K562 (cell line): Measurements from ENCODE around the gene SHFL. TPM values are rescaled to one million over a fixed set of nuclear protein-coding genes. Genes with fewer than 3 reads are reported as not detected.

Experiments
- IRF2 ChIP-seq: sonication (generic); formaldehyde crosslinking; IDR thresholded peaks from 2 replicates; pipeline ENCODE4 v1.8.1; 2022; ENCODE audit warnings: mild to moderate bottlenecking, missing genetic modification reagents
- JUN ChIP-seq, 2 experiments: sonication (generic) in 1 of 2; formaldehyde crosslinking in 1 of 2; IDR thresholded peaks; 2 replicates each; pipeline versions ENCODE4 v1.6.1 to v1.8.0; 2012 to 2022; ENCODE audit warnings: borderline replicate concordance in 2 of 2, mild to moderate bottlenecking in 2 of 2, improper control_type of control experiment in 1 of 2, low read depth in 1 of 2, low read length in 1 of 2, missing genetic modification reagents in 1 of 2
- KDM2B ChIP-seq: fragments of 250-450 bp; sonication (Bioruptor Pico); IDR thresholded peaks from 2 replicates; pipeline ENCODE4 v1.8.0; 2021; ENCODE audit warnings: mild to moderate bottlenecking, moderate library complexity
- KLF13 ChIP-seq: fragments of 450-650 bp; IDR thresholded peaks from 2 replicates; pipeline ENCODE4 v1.6.1; 2016; ENCODE audit warnings: missing genetic modification characterization, low read depth, mild to moderate bottlenecking, missing compliant biosample characterization, moderate library complexity, borderline replicate concordance
- MCM7 ChIP-seq, 2 experiments: fragments of 450-650 bp; IDR thresholded peaks; 2 replicates each; pipeline ENCODE4 v1.6.1; 2016 to 2018
- RHOXF2B ChIP-seq: fragments of 250-450 bp; sonication (Bioruptor Pico); conservative IDR thresholded peaks from 2 replicates; pipeline ENCODE4 v1.5.1; 2021
- TCF3 ChIP-seq: sonication (generic); formaldehyde crosslinking; IDR thresholded peaks from 2 replicates; pipeline ENCODE4 v1.4.0; 2020; ENCODE audit warnings: mild to moderate bottlenecking, missing genetic modification reagents
- ZFP1 ChIP-seq: fragments of 450-650 bp; formaldehyde crosslinking; IDR thresholded peaks from 2 replicates; pipeline ENCODE4 v1.4.0; 2020; ENCODE audit warnings: mild to moderate bottlenecking, mixed read lengths
- ZKSCAN1 ChIP-seq: fragments of 150-350 bp; IDR thresholded peaks from 2 replicates; pipeline ENCODE4 v1.6.1; 2016; ENCODE audit warnings: low read depth, low read length
- ZNF217 ChIP-seq: sonication (generic); formaldehyde crosslinking; IDR thresholded peaks from 2 replicates; pipeline ENCODE4 v1.8.0; 2022; ENCODE audit warnings: mild to moderate bottlenecking, missing genetic modification reagents
- ZNF347 ChIP-seq: fragments of 450-650 bp; formaldehyde crosslinking; IDR thresholded peaks from 2 replicates; pipeline ENCODE4 v1.4.0; 2020; ENCODE audit warnings: low read depth, mild to moderate bottlenecking, moderate library complexity
- ZNF507 ChIP-seq: conservative IDR thresholded peaks from 2 replicates; pipeline ENCODE4 v1.6.1; 2017; ENCODE audit warnings: missing genetic modification characterization, missing compliant biosample characterization
- ZNF561 ChIP-seq: fragments of 450-650 bp; formaldehyde crosslinking; conservative IDR thresholded peaks from 2 replicates; pipeline ENCODE4 v1.4.0; 2020; ENCODE audit warnings: mild to moderate bottlenecking, moderate library complexity
- ZNF583 ChIP-seq: fragments of 250-450 bp; sonication (Bioruptor Pico); IDR thresholded peaks from 2 replicates; pipeline ENCODE4 v1.4.0; 2020
- polyA plus RNA-seq, 8 experiments: library from polyadenylated mRNA; depleted of rRNA in 4 of 8; stranded (reverse) in 5 of 8; unstranded in 3 of 8; fragments of >200 nt; fragmentation: Nextera tagmentation in 2 of 8; fragmentation: Illumina TruSeq in 1 of 8; extraction: Ambion mirVana in 2 of 8; extraction: Trizol in 1 of 8; gene quantifications; 2 replicates each; pipeline versions ENCODE4 v1.2.1 to v1.2.3, GENCODE V29; 2011 to 2014; ENCODE audit warnings: inconsistent platforms in 1 of 8, missing spikeins in 1 of 8
- total RNA-seq, 7 experiments: library from RNA; depleted of rRNA in 6 of 7; stranded (reverse); fragments of >200 nt in 6 of 7; fragmentation: Illumina TruSeq in 2 of 7; extraction: Trizol in 2 of 7; gene quantifications; 2 replicates each; pipeline versions ENCODE4 v1.2.1 to v1.2.3, GENCODE V29; 2011 to 2021; ENCODE audit warnings: low replicate concordance in 1 of 7
- TF ChIP-seq, protein P1 (sequence below): sonication (generic); formaldehyde crosslinking; IDR thresholded peaks from 2 replicates; pipeline ENCODE4 v1.8.1; 2023; ENCODE audit warnings: missing genetic modification reagents, mild to moderate bottlenecking, borderline replicate concordance
- TF ChIP-seq, protein P2 (sequence below), 3 experiments: IDR thresholded peaks in 2 of 3; conservative IDR thresholded peaks in 1 of 3; 2 replicates each; pipeline ENCODE4 v1.5.1; 2011 to 2012; ENCODE audit warnings: low read length in 3 of 3, mild to moderate bottlenecking in 3 of 3, control low read depth in 2 of 3, improper control_type of control experiment in 1 of 3, inconsistent platforms in 1 of 3, low read depth in 1 of 3, mixed read lengths in 1 of 3, moderate library complexity in 1 of 3; ENCODE audit not compliant: insufficient read depth in 2 of 3
- TF ChIP-seq, protein P3 (sequence below), 2 experiments: fragments of 450-650 bp in 1 of 2; IDR thresholded peaks; 2 replicates each; pipeline ENCODE4 v1.6.1; 2011 to 2017; ENCODE audit warnings: low read depth in 2 of 2, antibody characterized with exemption in 1 of 2, borderline replicate concordance in 1 of 2, low read length in 1 of 2, mild to moderate bottlenecking in 1 of 2, mixed read lengths in 1 of 2; ENCODE audit not compliant: control insufficient read depth in 1 of 2

SHFL gene
- total and polyA plus RNA-seq, 9 of the 15 experiments (the other 6 are each of a cell fraction or from before 2014, with no cell fraction given) = 1.5 to 25.7 (median 13.0) TPM

DNA sequence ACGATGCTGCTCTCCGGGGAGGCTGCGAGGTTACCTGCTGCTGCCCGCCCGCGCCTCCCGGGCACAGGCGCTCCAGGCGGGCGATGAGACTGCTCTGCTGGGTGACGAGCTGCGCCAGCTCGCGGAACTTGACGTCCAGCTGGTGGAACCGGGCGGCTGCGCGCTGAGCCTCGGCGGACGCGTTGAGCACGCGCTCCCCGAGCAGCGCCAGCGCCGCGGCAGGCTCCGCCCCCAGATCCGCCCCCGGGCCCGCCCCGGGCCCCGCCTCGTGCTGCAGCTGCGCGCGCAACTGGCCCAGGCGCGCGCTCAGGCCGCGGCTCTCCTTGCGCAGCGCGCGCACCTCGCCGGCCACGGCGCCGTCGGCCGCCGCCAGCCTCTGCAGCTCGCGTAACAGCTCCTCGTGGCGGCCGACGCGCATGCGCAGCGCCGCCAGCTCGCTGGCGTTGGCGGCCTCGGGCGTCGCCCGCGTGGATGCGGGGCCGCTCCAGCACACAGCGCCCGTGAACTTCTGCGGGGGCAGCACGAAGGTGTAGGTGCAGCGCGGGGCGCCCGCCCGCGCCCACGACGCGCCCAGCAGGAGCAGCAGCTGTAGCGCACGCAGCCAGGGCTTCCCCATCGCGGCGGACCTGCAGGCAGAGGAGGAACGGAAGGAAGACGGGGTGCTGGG, 10.0 kb downstream of the SHFL start (continued):
- TF ChIP-seq KLF13 (tag) (peak; percentile 50; the same call in 1 of the 2 replicates), TCF3 (CRISPR knock-in tag) (0 out of 2 replicates have a peak, but pooled peaks have one; percentile 18), ZNF347 (CRISPR knock-in tag) (no peak), ZFP1 (CRISPR knock-in tag) (no peak), ZNF583 (CRISPR knock-in tag) (peak; percentile 58; the same call in 1 of the 2 replicates), IRF2 (CRISPR knock-in tag) (no peak), ZNF217 (CRISPR knock-in tag) (no peak), MCM7 (IDR thresholded peaks at IDR 0.05) (no peak), RHOXF2B (0 out of 2 replicates have a peak, but pooled peaks have one; percentile 53), ZKSCAN1 (0 out of 2 replicates have a peak, but pooled peaks have one; percentile 10), ZNF507 (tag) (no peak), JUN (IDR thresholded peaks at IDR 0.05; ENCODE audit: borderline replicate concordance, low read depth, low read length) (peak; percentile 6; the same call in 1 of the 2 replicates), JUN (CRISPR knock-in tag; IDR thresholded peaks at IDR 0.05; ENCODE audit: borderline replicate concordance) (0 out of 2 replicates have a peak, but pooled peaks have one; percentile 79), KDM2B (CRISPR knock-in tag) (peak; percentile 85; the same call in 1 of the 2 replicates), ZNF561 (CRISPR knock-in tag) (no peak)
- TF ChIP-seq, protein P1, sequence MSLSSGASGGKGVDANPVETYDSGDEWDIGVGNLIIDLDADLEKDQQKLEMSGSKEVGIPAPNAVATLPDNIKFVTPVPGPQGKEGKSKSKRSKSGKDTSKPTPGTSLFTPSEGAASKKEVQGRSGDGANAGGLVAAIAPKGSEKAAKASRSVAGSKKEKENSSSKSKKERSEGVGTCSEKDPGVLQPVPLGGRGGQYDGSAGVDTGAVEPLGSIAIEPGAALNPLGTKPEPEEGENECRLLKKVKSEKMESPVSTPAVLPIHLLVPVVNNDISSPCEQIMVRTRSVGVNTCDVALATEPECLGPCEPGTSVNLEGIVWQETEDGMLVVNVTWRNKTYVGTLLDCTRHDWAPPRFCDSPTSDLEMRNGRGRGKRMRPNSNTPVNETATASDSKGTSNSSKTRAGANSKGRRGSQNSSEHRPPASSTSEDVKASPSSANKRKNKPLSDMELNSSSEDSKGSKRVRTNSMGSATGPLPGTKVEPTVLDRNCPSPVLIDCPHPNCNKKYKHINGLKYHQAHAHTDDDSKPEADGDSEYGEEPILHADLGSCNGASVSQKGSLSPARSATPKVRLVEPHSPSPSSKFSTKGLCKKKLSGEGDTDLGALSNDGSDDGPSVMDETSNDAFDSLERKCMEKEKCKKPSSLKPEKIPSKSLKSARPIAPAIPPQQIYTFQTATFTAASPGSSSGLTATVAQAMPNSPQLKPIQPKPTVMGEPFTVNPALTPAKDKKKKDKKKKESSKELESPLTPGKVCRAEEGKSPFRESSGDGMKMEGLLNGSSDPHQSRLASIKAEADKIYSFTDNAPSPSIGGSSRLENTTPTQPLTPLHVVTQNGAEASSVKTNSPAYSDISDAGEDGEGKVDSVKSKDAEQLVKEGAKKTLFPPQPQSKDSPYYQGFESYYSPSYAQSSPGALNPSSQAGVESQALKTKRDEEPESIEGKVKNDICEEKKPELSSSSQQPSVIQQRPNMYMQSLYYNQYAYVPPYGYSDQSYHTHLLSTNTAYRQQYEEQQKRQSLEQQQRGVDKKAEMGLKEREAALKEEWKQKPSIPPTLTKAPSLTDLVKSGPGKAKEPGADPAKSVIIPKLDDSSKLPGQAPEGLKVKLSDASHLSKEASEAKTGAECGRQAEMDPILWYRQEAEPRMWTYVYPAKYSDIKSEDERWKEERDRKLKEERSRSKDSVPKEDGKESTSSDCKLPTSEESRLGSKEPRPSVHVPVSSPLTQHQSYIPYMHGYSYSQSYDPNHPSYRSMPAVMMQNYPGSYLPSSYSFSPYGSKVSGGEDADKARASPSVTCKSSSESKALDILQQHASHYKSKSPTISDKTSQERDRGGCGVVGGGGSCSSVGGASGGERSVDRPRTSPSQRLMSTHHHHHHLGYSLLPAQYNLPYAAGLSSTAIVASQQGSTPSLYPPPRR (CRISPR knock-in tag) = no peak
- TF ChIP-seq, protein P2, sequence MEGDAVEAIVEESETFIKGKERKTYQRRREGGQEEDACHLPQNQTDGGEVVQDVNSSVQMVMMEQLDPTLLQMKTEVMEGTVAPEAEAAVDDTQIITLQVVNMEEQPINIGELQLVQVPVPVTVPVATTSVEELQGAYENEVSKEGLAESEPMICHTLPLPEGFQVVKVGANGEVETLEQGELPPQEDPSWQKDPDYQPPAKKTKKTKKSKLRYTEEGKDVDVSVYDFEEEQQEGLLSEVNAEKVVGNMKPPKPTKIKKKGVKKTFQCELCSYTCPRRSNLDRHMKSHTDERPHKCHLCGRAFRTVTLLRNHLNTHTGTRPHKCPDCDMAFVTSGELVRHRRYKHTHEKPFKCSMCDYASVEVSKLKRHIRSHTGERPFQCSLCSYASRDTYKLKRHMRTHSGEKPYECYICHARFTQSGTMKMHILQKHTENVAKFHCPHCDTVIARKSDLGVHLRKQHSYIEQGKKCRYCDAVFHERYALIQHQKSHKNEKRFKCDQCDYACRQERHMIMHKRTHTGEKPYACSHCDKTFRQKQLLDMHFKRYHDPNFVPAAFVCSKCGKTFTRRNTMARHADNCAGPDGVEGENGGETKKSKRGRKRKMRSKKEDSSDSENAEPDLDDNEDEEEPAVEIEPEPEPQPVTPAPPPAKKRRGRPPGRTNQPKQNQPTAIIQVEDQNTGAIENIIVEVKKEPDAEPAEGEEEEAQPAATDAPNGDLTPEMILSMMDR (IDR thresholded peaks at IDR 0.05 in 2 of 3, conservative IDR thresholded peaks at IDR 0.05 in 1 of 3; ENCODE audit: insufficient read depth in 2 of 3, low read depth in 1 of 3, low read length in 3 of 3) = no peak
- TF ChIP-seq, protein P3, sequence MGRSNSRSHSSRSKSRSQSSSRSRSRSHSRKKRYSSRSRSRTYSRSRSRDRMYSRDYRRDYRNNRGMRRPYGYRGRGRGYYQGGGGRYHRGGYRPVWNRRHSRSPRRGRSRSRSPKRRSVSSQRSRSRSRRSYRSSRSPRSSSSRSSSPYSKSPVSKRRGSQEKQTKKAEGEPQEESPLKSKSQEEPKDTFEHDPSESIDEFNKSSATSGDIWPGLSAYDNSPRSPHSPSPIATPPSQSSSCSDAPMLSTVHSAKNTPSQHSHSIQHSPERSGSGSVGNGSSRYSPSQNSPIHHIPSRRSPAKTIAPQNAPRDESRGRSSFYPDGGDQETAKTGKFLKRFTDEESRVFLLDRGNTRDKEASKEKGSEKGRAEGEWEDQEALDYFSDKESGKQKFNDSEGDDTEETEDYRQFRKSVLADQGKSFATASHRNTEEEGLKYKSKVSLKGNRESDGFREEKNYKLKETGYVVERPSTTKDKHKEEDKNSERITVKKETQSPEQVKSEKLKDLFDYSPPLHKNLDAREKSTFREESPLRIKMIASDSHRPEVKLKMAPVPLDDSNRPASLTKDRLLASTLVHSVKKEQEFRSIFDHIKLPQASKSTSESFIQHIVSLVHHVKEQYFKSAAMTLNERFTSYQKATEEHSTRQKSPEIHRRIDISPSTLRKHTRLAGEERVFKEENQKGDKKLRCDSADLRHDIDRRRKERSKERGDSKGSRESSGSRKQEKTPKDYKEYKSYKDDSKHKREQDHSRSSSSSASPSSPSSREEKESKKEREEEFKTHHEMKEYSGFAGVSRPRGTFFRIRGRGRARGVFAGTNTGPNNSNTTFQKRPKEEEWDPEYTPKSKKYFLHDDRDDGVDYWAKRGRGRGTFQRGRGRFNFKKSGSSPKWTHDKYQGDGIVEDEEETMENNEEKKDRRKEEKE (IDR thresholded peaks at IDR 0.05; ENCODE audit: borderline replicate concordance in 1 of 2, control insufficient read depth in 1 of 2, low read depth in 2 of 2, low read length in 1 of 2) = no peak
